AG20443 (cell line): ENCODE results near the gene CACHD1.
"Not testable (repeated sequence)": the region's sequence is repeated elsewhere in the genome, so short reads cannot be mapped to it uniquely, and the experiment has no call there.

Experiments
- DNase-seq: peaks from one replicate; pipeline ENCODE4 v3.0.0; 2012; ENCODE audit warnings: low spot score, mixed read lengths

The CACHD1 gene

GRCh38 chr1:64701886-64702285, 232.0 kb downstream of the CACHD1 start:
- peak; percentile 15 for DNase-seq

- DNase-seq, result not testable (repeated sequence)
Observed at GRCh38 chr1:64702670-64703069, 232.7 kb downstream of the CACHD1 start.

GRCh38 chr1:64703600-64703999, 233.7 kb downstream of the CACHD1 start:
- no peak for DNase-seq

- no peak for DNase-seq
Observed at GRCh38 chr1:64705591-64705990, 235.7 kb downstream of the CACHD1 start.

- DNase-seq, result no peak
Observed at GRCh38 chr1:64711266-64711665, 241.3 kb downstream of the CACHD1 start.

- no peak for DNase-seq
Observed at GRCh38 chr1:64712049-64712448, 242.1 kb downstream of the CACHD1 start.

- DNase-seq, result no peak
Observed at GRCh38 chr1:64715186-64715585, 245.3 kb downstream of the CACHD1 start.

GRCh38 chr1:64721135-64721534, 251.2 kb downstream of the CACHD1 start:
- no peak for DNase-seq

GRCh38 chr1:64721576-64722145, 251.7 kb downstream of the CACHD1 start:
- no peak for DNase-seq

- DNase-seq, result no peak
Observed at GRCh38 chr1:64727861-64728260, 257.9 kb downstream of the CACHD1 start.

GRCh38 chr1:64733581-64734286, 263.8 kb downstream of the CACHD1 start:
- DNase-seq, result peak; percentile 16

GRCh38 chr1:64734287-64734652, 264.3 kb downstream of the CACHD1 start:
- DNase-seq, result no peak

GRCh38 chr1:64740687-64741086, 270.8 kb downstream of the CACHD1 start:
- not testable (repeated sequence) for DNase-seq
